ENCODE measurements around the gene ST8SIA5. TPM values are rescaled to one million over a fixed set of nuclear protein-coding genes. Genes with fewer than 3 reads are reported as not detected.

ST8SIA5 gene
- total RNA-seq, 2 experiments from 2014 or later: not detected

DNA sequence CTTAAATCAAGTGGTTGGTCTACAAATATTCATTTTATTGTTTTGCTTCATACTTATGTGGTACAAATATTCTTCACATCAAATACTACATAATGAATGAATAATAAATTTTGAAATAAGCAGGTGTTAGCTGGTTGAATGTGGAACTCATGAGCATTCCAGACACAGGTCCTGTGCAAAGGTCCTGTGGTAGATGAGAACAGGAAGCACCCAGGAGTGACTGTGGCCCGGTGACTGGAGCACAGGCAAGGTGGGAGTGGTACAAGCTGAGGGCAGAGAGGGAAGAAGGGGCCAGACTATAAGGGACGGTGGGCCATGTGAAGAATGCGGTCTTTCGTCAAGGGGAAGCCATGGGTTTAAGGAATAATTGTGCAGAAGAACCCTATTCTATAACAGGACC is 73.6 kb downstream of the ST8SIA5 start:
- H3K36me3 Mint-ChIP-seq (ENCODE audit: low read depth): no peaks in the 10 kb centered on the region
- POLR2A ChIA-PET: no interaction called here
- DNase-seq: no peak
- no peak overlapping the region for H3K27ac Mint-ChIP-seq
- H3K9me3 Mint-ChIP-seq: no peaks in the 10 kb centered on the region
- CTCF ChIA-PET: no interaction called here
- H3K4me1 Mint-ChIP-seq: no peaks in the 10 kb centered on the region
- no peaks in the 10 kb centered on the region for H3K27me3 Mint-ChIP-seq
- H3K4me3 Mint-ChIP-seq: no peak overlapping the region

GRCh38 chr18:46680784-46681695 is 75.8 kb downstream of the ST8SIA5 start:
- ChIA-PET POLR2A (no interaction called here), CTCF (no interaction called here)
- Mint-ChIP-seq H3K27ac (no peak overlapping the region), H3K27me3 (no peaks in the 10 kb centered on the region), H3K36me3 (ENCODE audit: low read depth) (no peaks in the 10 kb centered on the region), H3K9me3 (no peaks in the 10 kb centered on the region), H3K4me3 (no peak overlapping the region), H3K4me1 (no peaks in the 10 kb centered on the region)
- no peak for DNase-seq

DNA sequence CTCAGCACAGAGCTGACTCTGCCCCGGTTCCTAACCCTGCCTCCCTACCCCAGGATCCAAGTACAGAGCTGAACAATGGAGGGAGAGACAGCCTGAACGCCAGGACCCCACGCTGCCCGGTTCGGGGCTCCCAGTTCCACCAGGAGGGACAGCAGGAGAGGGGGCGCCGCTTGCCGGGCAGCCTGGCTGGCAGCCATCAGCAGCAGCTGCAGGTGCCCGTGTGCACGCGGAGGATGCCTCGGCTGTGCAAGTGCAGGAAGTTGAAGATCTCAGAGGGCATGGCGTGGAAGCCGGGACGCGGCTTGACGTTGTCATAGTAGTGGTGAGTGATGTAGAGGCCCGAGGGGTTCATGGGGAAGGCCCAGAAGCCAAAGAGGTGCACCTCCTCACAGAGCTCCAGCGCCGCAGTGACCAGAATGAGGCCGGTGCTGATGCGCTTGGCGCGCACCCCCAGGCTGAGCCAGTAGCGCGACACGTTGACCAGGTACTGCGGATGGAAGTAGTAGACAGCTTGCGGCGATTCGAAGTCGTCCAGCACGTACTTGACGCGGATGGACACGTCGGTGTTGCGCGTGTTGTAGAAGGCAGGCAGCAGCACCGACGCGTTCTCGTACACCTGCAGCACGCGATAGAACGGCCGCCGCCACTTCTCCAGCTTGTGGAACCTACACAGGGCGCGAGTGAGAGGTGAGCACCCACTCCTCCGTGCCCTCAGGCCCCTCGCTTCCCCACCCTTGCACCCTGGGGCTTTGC is 76.8 kb downstream of the ST8SIA5 start:
- CTCF ChIA-PET: no interaction called here
- H3K36me3 Mint-ChIP-seq (ENCODE audit: low read depth): no peaks in the 10 kb centered on the region
- H3K27me3 Mint-ChIP-seq: peaks cover 3% of the 10 kb centered on the region
- no peaks in the 10 kb centered on the region for H3K4me1 Mint-ChIP-seq
- no peaks in the 10 kb centered on the region for H3K9me3 Mint-ChIP-seq
- no peak overlapping the region for H3K27ac Mint-ChIP-seq
- POLR2A ChIA-PET: no interaction called here
- H3K4me3 Mint-ChIP-seq: no peak overlapping the region
- no peak for DNase-seq

DNA sequence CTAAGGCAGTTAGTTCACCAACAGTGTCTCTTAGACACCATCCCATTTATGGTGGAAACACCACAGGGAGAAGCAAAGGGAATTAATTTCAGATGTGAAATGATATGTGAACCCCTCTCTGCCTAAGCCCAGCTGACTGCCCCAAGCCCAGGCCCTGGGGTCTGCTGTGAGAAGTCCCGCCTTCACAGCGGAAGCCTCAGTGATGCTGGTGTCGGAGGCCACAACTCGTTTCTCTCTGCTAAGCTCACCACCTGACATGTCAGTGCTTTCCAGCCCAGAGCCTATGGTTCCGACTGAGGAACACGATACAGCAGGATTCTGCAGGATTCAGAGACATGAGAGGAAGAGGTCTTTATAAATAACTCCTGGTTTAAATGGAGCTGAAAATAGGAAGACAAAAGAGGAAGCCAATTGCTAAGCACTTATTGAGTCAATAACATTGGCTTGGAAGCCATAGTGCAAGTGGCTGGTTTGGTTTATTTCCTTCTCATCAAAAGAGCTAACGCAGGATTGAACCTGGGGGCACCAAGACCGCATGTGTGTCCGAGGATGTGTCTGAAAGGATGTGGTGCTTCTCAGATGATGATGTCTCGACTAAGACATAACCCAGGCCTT is 78.0 kb downstream of the ST8SIA5 start:
- H3K27me3 Mint-ChIP-seq: peaks cover 6% of the 10 kb centered on the region
- H3K36me3 Mint-ChIP-seq (ENCODE audit: low read depth): no peaks in the 10 kb centered on the region
- ChIA-PET CTCF (no interaction called here), POLR2A (no interaction called here)
- no peaks in the 10 kb centered on the region for H3K9me3 Mint-ChIP-seq
- no peak for DNase-seq
- no peak overlapping the region for H3K4me3 Mint-ChIP-seq
- no peaks in the 10 kb centered on the region for H3K4me1 Mint-ChIP-seq
- H3K27ac Mint-ChIP-seq: no peak overlapping the region

DNA sequence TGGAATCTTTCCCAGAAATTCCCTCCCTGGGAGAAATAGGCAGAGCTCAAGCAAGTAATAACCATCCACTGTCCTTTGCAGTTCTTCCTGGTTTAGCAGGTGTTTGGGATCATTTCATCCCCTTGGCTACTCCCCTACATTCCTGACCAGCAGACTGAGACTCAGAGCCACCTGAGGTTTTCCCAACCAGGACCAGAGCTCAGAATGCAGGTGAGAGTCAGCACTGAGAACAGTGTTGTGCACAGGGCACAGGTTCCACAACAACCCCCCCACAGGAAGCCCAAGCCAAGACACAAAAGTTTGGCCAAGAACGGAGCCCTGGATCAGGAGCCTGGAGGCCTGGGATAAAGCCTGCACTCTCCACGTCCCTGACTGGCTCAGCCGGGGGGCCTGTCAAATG is 78.8 kb downstream of the ST8SIA5 start:
- ChIA-PET CTCF (no interaction called here), POLR2A (no interaction called here)
- Mint-ChIP-seq H3K36me3 (ENCODE audit: low read depth) (no peaks in the 10 kb centered on the region), H3K27me3 (peaks cover 6% of the 10 kb centered on the region), H3K9me3 (no peaks in the 10 kb centered on the region), H3K4me3 (no peak overlapping the region), H3K27ac (no peak overlapping the region), H3K4me1 (no peaks in the 10 kb centered on the region)
- no peak for DNase-seq

- ChIA-PET POLR2A (no interaction called here), CTCF (no interaction called here)
- H3K9me3 Mint-ChIP-seq: no peaks in the 10 kb centered on the region
- H3K27me3 Mint-ChIP-seq: peaks cover 6% of the 10 kb centered on the region
- H3K36me3 Mint-ChIP-seq (ENCODE audit: low read depth): no peaks in the 10 kb centered on the region
- no peak overlapping the region for H3K27ac Mint-ChIP-seq
- H3K4me1 Mint-ChIP-seq: peaks cover 3% of the 10 kb centered on the region
- no peak for DNase-seq
- no peak overlapping the region for H3K4me3 Mint-ChIP-seq
Measured at GRCh38 chr18:46677611-46678010, 79.2 kb downstream of the ST8SIA5 start.

GRCh38 chr18:46676182-46676835 is 80.5 kb downstream of the ST8SIA5 start:
- DNase-seq: no peak
- peaks cover 11% of the 10 kb centered on the region for H3K4me1 Mint-ChIP-seq
- no peaks in the 10 kb centered on the region for H3K9me3 Mint-ChIP-seq
- no peak overlapping the region for H3K4me3 Mint-ChIP-seq
- H3K27ac Mint-ChIP-seq: no peak overlapping the region
- H3K27me3 Mint-ChIP-seq: peaks cover 6% of the 10 kb centered on the region
- H3K36me3 Mint-ChIP-seq (ENCODE audit: low read depth): no peaks in the 10 kb centered on the region
- ChIA-PET CTCF (no interaction called here), POLR2A (no interaction called here)

- H3K36me3 Mint-ChIP-seq (ENCODE audit: low read depth): no peaks in the 10 kb centered on the region
- H3K4me1 Mint-ChIP-seq: peaks cover 12% of the 10 kb centered on the region
- no peak overlapping the region for H3K27ac Mint-ChIP-seq
- ChIA-PET CTCF (interaction anchor here (1.2 to 1.3 kb wide), 2 partner anchors 17 to 287 kb away, joined by 3 to 6 read pairs; no protein-coding TSS in a partner anchor), POLR2A (no interaction called here)
- no peaks in the 10 kb centered on the region for H3K9me3 Mint-ChIP-seq
- no peak overlapping the region for H3K4me3 Mint-ChIP-seq
- peaks cover 6% of the 10 kb centered on the region for H3K27me3 Mint-ChIP-seq
- no peak for DNase-seq
Measured at GRCh38 chr18:46675112-46675511, 81.7 kb downstream of the ST8SIA5 start.

DNA sequence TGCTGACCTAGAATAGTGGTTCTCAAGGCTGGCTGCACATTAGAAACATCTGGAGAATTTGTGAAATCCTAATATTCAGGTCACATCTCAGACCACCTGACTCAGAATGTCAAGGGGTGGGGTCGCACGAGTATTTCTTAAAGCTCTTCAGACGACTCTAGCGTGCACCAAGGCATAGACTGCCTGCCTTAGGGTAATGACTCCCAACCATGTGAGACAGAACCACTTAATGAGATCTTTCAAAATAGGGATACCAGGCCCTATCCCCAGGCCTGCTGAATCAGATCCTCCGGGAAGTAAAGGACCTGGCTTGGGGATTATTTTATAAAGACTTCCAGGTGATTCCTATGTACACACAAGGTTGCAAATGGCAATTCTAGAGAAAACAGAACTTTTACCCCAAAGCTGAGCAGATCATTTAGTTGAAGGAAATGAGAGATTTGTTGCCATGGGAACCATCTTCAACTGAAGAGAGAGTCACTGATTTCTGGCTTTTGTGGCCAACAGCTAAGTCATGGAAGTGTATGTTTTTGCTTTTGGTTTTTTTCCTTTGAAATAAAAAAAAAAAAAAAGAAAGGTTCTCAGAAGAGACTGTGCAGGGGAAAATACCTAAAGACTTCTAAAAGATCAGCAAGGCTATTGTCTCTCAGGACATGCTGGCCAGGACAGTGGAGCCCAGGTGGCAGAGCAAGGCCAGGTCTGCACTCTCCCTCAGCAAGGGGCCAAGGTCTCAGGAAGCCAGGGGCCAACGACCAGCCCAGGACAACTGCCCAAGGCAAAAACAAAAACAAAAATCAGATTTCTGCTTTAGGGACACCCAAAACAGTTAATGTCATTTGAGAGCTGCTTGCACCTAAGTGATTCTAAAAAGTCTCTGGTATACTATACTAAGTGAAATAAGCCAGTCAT is 84.5 kb downstream of the ST8SIA5 start:
- no peak overlapping the region for H3K4me3 Mint-ChIP-seq
- ChIA-PET CTCF (interaction anchor here (3.2 kb wide), 1 partner anchor 14 kb away, joined by 22 read pairs; the partner anchor contains the start of gene LOXHD1), POLR2A (no interaction called here)
- H3K9me3 Mint-ChIP-seq: no peaks in the 10 kb centered on the region
- no peak for DNase-seq
- H3K27ac Mint-ChIP-seq: no peak overlapping the region
- peaks cover 9% of the 10 kb centered on the region for H3K27me3 Mint-ChIP-seq
- H3K36me3 Mint-ChIP-seq (ENCODE audit: low read depth): no peaks in the 10 kb centered on the region
- H3K4me1 Mint-ChIP-seq: peaks cover 12% of the 10 kb centered on the region

DNA sequence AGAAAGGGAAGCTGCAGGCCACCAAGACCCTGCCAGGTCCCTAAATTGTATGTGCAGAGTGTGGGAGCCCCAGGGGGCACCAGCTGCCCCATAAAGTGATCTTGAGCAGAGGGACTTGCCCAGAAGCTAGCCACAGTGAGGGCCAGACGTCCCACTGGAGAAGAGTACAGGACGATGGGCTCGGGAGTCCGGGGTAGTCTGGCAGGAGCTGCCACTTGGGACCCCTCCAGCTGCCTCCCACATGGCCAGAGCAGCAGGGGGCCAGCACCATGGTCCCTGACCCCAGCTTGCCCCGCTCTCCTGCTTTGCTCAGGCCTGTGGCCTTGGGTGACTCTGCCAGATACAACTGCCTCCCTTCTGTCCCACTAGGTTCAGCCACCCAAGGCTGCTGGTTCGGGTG is 88.2 kb downstream of the ST8SIA5 start:
- no peak for DNase-seq
- H3K27ac Mint-ChIP-seq: no peak overlapping the region
- no peak overlapping the region for H3K4me3 Mint-ChIP-seq
- H3K36me3 Mint-ChIP-seq (ENCODE audit: low read depth): no peaks in the 10 kb centered on the region
- H3K9me3 Mint-ChIP-seq: no peaks in the 10 kb centered on the region
- H3K27me3 Mint-ChIP-seq: peaks cover 3% of the 10 kb centered on the region
- ChIA-PET CTCF (no interaction called here), POLR2A (interaction anchor here (1.2 kb wide), 1 partner anchor 80 kb away, joined by 3 read pairs; no protein-coding TSS in a partner anchor)
- H3K4me1 Mint-ChIP-seq: peaks cover 12% of the 10 kb centered on the region

GRCh38 chr18:46668135-46668534 is 88.7 kb downstream of the ST8SIA5 start:
- H3K9me3 Mint-ChIP-seq: no peaks in the 10 kb centered on the region
- H3K4me1 Mint-ChIP-seq: peaks cover 12% of the 10 kb centered on the region
- H3K4me3 Mint-ChIP-seq: no peak overlapping the region
- CTCF ChIA-PET: no interaction called here
- DNase-seq: no peak
- POLR2A ChIA-PET: interaction anchor here (1.2 kb wide), 1 partner anchor 80 kb away, joined by 3 read pairs; no protein-coding TSS in a partner anchor
- H3K27me3 Mint-ChIP-seq: peaks cover 5% of the 10 kb centered on the region
- no peaks in the 10 kb centered on the region for H3K36me3 Mint-ChIP-seq (ENCODE audit: low read depth)
- H3K27ac Mint-ChIP-seq: no peak overlapping the region

DNA sequence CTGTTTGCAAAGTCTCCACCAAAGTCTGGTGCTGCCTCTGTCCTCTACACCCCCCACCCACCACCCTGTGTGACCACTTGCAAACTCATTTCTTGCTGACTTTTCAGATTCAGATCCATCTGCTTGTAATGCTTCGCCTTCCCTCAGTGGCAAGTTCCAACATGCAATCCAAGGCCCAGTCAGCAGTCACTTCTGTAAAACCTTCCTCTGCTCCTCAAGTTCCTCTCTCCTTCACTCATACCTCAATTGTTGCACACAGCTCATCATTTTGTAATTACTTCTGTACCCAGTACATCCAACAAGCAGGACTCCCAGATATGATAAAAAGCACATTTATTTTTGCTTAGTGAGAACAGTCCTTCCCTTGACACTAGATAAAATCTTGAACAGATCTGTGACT is 93.3 kb downstream of the ST8SIA5 start:
- CTCF ChIA-PET: no interaction called here
- no peak for DNase-seq

More for the DNA sequence above, 93.3 kb downstream of the ST8SIA5 start:
- Mint-ChIP-seq H3K4me3 (no peak overlapping the region), H3K9me3 (no peaks in the 10 kb centered on the region), H3K4me1 (no peaks in the 10 kb centered on the region), H3K27me3 (peaks cover 7% of the 10 kb centered on the region), H3K27ac (no peak overlapping the region), H3K36me3 (ENCODE audit: low read depth) (no peaks in the 10 kb centered on the region)
- POLR2A ChIA-PET: no interaction called here
